GM12873 (cell line): ENCODE results near the gene DEPDC5.

Experiments used
- CTCF ChIP-seq: IDR thresholded peaks from 2 replicates; pipeline ENCODE4 v1.5.1; 2012; ENCODE audit warnings: low read depth, mild to moderate bottlenecking, moderate library complexity, low read length, control low read depth; ENCODE audit not compliant: insufficient read depth; ENCODE audit errors: missing control alignments

Gene DEPDC5

GRCh38 chr22:31905356-31905755 lies 151.5 kb downstream of the DEPDC5 start:
- no peak for TF ChIP-seq CTCF

GRCh38 chr22:31906086-31906485 lies 152.3 kb downstream of the DEPDC5 start:
- TF ChIP-seq CTCF = no peak

GRCh38 chr22:31906569-31906968 lies 152.8 kb downstream of the DEPDC5 start:
- TF ChIP-seq CTCF = no peak

GRCh38 chr22:31909977-31910376 lies 156.2 kb downstream of the DEPDC5 start:
- no peak for TF ChIP-seq CTCF

- TF ChIP-seq CTCF = no peak
Observed at GRCh38 chr22:31911565-31912406, 158.0 kb downstream of the DEPDC5 start.

- no peak for TF ChIP-seq CTCF
Observed at GRCh38 chr22:31912407-31912743, 158.6 kb downstream of the DEPDC5 start.

- TF ChIP-seq CTCF = no peak
Observed at GRCh38 chr22:31915586-31915985, 161.8 kb downstream of the DEPDC5 start.
